ENCODE measurements around the gene CYSLTR2.

- TF ChIP-seq POLR2A (IDR thresholded peaks at IDR 0.05) (no peak), POLR2AphosphoS5 (IDR thresholded peaks at IDR 0.05) (no peak)
Observed at GRCh38 chr13:48661107-48661506, 7.4 kb downstream of the CYSLTR2 start.

Measured in prostate gland (tissue), 1 donor.